Hindlimb muscle (tissue), 1 donor: ENCODE data around the gene SLC10A3. TPM values are rescaled to one million over a fixed set of nuclear protein-coding genes. Genes with fewer than 3 reads are reported as not detected.

Source experiments
- DNase-seq: peaks from one replicate; pipeline ENCODE4 v3.0.0-alpha.2; 2013
- polyA plus RNA-seq: library from polyadenylated mRNA; unstranded; fragments of 120-200 nt; gene quantifications from one replicate; pipeline ENCODE4 v1.2.1, GENCODE V29; 2013; ENCODE audit not compliant: insufficient read length

The SLC10A3 gene
- polyA plus RNA-seq, 1 donor, result 12.2 TPM

DNA sequence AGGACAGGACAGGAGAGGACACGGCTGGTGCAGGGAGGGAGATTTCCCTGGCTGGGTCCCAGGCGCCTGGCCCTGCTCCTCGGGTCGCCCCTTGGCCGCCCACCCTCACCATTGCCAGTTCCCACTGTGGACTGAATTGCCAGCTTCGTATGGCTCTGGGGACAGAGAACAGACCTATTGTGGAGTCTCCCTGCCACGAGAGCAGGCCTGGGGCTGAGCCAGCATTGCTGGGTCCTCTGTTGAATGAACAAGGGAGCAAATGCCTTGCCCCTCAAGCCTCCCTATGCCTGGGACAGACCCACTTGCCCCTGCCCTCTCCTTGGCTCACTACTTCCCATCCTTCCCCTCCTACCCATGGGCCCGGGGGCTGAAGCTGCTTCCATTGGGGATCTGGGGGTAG lies 28.0 kb downstream of the SLC10A3 start:
- no peak for DNase-seq

DNA sequence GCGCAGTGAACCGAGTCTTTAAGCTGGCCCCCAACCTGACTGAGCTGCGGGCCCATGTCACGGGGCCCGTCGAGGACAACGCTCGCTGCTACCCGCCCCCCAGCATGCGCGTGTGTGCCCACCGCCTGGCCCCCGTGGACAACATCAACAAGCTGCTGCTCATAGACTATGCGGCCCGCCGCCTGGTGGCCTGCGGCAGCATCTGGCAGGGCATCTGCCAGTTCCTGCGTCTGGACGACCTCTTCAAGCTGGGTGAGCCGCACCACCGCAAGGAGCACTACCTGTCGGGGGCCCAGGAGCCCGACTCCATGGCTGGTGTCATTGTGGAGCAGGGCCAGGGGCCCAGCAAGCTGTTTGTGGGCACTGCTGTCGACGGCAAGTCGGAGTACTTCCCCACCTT lies 30.1 kb downstream of the SLC10A3 start:
- no peak for DNase-seq

DNA sequence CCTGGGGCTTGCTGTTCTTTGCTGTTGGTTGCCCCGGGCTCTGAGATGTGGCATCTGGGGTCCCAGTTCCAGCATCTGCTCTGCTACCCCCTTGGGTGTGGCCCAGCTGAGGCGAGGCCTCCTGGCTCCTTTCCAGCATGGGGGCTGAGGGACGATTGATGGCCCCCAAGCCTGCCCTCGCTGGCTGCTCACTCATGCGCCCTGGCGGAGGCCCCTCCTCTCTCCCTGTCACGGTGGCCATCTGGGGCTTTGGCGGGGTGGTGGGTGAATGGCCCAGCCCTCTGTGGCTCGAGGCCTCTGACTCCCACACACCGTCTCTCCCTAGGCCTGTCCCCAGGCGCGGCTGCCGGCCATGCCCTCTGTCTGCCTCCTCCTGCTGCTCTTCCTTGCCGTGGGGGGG lies 30.6 kb downstream of the SLC10A3 start:
- DNase-seq, result no peak

DNA sequence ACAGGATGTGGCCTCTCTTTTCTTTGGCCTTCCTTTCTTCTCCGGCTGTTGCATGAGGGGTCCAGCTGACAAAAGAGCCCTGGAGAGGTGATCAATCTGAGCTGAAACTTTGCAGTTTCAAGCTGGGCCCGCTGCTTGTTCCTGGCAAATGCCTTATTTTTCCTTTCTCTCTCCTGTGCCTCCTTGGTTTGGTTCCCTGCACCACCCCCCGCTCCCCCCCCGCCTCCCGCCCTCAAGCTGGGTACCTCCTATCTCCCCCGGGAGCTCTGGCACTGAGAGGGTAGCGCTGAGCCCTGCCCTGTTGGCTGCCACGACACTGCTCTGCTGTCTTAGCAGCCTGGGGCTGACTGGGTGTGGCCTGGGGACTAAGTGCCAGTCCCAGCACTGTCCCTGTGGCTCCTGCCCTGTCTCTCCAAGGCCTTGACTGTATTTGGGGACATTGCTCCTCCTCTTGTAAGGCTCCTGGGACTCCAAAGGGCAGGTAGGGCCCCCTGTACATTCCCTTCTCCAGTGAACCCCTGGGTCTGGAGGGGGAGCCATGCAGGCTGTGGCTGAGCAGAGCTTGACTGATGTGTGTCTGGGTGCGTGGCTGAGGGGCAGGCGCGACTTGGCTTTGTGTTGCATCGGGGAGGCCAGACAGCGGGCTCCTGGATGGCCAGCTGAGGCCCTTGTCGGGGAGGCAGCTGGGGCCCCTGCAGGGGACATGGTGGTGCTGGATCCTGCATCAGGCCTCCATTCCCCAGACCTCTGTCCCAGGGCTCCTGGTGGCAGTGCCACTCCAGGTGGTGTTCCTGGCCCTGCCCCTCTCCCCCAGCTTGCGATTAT lies 31.3 kb downstream of the SLC10A3 start:
- no peak for DNase-seq

DNA sequence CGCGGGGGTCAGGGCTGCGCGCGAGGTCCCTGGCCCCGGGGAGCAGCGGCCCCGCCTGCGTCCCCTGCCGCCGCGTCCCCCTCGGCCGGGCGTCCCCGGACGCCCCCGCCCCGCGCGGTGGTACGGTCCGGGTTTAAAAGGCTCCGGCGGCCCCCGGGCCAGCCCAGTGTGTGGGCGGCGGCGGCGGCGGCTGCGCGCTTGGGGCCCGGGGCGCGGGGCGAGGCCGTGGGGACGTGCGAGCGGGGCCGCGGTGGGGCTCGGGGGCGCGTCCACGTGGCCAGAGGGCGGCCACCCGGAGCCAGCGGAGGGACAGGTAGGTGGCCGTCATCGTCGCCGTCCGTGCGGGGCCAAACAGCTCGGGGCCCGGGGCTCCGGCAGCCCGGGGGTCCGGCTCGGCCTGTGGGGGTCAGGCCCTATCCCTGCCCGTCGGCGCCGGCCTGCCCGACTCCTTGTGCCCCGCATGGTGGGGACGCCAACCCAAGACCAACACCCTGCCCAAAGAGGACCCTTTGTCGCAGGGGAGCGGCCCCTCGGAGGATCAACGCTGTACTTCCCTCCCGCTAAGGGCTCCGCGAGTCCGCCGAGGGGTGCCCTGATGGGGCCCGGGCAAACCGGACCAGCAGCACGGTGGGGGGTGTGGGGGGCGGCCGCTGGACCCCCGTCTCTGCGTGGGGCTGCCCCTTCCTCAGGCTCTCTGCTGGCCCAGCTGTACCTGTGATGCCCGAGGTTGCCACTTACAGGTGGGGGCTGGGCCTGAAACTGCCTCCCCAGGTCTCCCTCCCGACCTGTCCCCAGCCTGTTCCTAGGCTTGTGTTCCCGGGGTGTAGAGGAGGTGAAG lies 32.1 kb downstream of the SLC10A3 start, which contains the start of gene PLXNA3:
TSS of gene PLXNA3 (plus strand) at position 166 of the 838 bp plus-strand sequence. CDS start 1,903 bp downstream, outside the sequence.
- DNase-seq, result peak; percentile 45

DNA sequence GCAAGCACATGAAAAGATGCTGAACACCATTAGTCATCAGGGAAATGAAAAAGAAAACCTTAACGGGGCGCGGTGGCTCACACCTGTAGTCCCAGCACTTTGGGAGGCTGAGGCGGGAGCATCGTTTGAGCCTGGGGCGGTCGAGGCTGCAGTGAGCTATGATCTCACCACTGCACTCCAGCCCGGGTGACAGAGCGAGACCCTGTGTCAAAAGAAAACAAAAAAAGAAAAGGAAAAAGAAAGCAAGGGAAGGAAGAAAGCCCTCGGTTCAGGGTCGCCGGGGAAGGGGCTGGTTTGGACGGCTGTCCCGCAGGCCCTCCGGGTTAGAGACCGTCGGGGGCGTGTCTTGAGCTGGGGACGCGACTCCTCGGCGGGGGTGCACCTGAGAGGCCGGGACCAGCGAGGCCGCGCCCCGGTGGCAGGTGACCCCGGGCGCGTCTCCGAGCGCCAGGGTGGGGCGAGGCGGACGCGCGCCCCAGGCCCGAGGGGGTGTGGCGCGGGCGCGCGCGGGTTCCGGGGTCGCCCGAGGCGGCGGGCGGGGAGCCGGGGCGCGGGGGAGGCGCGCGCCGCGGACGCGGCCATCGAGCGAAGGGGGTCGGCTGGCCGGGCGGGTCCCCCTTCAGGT lies 32.8 kb downstream of the SLC10A3 start:
- DNase-seq, result no peak

DNA sequence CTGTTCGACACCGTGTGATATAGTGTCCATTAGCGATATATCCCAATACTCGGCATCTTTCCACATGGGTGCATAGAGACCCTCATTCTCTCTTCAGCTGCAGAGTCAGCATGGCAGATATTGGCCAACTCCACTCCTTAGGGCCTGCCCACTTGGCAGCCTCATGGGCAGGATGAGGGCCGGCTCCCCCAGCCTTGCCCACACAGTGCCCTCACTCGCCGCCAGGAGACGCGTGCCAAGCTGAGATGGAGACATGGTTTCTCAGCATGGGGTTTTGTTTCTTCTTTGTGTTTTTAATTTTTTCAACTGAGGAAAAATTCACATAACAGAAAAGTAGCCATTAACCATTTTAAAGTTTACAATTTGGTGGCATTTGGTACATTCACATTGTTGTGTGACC lies 37.6 kb downstream of the SLC10A3 start:
- DNase-seq, result no peak

DNA sequence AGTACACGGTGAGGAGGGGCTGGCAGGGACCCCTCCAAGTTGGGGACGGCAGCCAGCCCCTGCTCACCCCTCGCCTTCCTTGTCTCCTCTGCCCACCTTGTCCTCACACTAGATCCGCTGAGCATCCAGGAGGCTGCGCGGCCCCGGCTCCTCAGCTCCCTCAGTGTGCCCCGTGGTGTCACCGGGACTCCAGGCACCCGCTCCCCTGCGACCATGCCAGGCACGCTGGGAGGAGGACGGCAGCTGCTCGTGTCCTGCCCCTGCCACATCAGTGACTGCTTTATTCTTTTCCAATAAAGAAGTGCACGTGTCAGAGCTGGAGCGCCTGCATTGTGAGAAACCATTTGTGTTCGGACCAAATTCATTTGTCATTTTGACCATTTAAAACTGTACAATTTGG lies 40.1 kb downstream of the SLC10A3 start:
- no peak for DNase-seq

DNA sequence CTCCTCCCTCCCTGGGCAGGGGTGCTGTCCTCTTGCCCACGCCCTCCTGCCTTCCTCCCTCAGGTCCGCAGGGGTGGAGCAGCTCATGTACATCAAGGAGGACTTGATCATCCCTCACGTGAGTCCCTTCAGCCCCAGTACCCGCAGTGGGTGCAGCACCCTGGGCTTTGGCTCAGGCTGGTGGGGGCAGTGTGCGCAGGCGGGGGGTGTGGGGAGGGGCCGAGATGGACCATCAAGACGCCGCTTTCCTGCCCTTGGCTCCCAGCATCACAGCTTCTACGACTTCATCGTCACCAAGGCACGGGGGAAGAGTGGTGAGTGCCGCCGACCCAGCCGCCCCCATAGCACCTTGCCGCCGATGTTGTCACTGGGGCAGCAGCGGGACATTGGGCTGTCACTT lies 40.8 kb downstream of the SLC10A3 start:
- DNase-seq, result no peak

DNA sequence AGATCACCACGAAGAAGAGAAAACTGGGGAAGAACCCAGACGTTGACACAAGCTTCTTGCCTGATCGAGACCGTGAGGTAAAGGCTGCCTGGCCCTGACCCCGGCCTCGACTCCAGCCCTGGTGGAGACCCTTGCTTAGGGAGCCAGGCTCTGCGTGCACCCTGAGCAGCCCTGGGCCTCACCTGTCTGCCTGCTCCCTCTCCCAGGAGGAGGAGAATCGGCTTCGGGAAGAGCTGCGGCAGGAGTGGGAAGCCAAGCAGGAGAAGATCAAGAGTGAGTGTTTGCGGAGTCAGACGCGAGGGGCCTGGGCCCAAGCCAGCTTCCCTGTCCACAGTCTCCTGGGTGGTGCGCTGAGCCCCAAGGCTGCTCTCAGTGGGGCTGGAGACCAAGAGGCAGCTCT lies 41.9 kb downstream of the SLC10A3 start:
- no peak for DNase-seq

DNA sequence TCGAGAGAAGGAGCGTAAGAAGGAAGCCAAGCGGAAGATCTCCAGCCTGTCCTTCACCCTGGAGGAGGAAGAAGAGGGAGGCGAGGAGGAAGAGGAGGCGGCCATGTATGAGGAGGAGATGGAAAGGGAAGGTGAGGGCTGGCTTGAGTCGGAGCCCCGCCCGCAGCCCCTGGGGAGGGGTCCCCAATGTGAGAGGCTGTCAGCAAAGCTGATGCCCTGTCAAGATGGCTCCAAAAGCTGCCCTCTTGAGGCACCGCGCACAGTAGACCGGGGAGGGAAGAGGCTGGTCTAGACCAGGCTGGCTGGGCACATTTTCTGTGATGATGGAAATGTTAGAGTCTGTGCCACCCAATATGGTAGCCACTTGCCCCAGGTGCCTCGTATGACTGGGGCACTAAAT lies 44.0 kb downstream of the SLC10A3 start:
- no peak for DNase-seq

DNA sequence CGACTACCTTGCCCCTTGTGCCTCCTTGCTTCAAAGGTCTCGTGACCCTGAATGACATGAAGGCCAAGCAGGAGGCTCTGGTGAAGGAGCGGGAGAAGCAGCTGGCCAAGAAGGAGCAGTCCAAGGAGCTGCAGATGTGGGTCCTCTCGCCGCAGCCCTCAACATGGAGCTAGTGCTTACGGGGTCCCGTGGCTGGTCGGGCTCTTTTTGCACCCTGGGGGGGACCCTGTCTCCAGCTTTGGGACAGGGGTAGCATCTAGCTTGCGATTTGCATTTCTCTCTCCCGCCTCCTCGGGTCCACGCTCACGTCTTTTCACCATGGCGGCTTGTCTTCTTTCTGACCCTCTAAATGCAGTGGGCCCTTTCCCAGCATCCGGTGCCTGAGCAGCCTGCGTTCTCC lies 44.7 kb downstream of the SLC10A3 start:
- no peak for DNase-seq

DNA sequence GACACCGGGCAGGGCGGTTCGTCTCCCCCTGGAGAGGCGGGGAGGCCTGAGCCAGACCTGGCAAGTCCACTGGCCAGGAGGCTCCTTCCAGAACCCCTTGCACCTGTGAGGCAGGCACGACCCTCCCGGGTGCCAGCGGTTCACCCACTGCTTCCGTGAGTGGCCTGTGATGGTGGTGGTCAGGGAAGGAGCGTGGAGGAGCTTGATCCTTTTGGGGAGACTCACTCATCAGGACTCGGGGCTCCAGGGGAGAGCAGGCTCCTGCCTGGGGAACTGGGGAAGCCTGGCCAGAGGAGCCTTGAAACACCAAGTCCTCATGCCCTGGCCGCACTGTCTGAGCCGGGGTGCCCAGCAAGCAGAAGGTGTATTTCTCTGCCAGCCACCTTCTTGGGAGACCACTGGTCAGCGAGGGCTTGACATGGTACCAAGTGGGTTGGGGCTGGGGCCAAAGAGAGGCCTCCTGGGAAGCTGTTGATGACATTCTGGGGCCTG lies 45.6 kb downstream of the SLC10A3 start:
- no peak for DNase-seq

DNA sequence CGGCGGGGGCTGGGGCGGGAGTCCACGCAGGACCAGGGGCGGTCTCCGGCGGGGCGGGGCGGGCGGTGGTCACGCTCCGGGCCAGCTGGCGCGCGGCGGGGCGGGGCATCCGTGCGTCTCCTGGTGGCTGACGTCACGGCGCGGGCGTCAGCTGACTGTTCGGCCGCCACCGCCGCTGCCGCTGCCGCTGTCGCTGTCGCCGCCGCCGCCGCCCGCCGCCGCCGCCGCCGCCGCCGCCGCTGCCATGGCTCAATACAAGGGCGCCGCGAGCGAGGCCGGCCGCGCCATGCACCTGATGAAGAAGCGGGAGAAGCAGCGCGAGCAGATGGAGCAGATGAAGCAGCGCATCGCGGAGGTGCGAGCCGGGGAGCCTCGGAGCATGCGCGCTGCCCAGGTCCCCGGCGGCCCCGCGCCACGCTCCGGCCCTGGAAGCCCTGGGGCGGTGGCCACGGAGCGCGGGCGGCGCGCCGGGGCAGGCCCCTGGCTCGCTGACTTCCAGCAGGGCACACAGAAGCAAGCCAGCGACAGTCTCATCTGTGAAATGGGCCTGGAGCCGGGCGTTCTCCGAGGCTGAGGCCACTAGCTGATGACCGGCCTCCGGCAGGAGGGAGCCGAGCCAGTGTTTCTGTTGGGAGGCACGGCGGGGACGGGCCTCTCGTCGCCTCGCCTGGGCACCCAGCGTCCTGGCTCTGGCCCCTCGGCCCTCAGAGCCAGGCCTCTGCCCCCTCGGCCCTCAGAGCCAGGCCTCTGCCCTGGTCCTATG lies 46.3 kb downstream of the SLC10A3 start, which contains the start of gene FAM50A:
TSS of gene FAM50A (plus strand) at position 150 of the 763 bp plus-strand sequence. CDS start at position 245, 95 bp downstream.
- peak; percentile 76 for DNase-seq

DNA sequence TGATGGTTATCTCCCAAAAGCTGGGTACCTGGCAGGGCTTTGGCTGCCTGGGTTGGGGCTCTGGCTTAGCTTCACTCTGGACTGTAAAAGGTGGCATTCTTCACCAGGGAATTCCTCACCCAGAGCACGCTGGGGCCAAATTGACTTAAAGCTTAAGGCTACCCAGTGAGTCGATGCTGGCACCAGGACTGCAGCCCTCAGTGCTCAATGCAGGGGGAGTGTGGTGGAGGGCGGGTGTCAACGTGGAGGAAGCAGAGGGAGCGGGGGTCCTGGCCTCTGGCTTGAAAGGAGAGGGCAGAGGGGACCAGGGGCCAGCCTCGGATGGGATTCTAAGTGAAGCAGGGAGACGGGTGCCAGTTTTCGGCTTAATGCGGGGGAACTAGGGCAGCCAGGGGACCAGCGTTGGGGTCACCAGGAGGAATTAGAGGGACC lies 46.9 kb downstream of the SLC10A3 start:
- no peak for DNase-seq

DNA sequence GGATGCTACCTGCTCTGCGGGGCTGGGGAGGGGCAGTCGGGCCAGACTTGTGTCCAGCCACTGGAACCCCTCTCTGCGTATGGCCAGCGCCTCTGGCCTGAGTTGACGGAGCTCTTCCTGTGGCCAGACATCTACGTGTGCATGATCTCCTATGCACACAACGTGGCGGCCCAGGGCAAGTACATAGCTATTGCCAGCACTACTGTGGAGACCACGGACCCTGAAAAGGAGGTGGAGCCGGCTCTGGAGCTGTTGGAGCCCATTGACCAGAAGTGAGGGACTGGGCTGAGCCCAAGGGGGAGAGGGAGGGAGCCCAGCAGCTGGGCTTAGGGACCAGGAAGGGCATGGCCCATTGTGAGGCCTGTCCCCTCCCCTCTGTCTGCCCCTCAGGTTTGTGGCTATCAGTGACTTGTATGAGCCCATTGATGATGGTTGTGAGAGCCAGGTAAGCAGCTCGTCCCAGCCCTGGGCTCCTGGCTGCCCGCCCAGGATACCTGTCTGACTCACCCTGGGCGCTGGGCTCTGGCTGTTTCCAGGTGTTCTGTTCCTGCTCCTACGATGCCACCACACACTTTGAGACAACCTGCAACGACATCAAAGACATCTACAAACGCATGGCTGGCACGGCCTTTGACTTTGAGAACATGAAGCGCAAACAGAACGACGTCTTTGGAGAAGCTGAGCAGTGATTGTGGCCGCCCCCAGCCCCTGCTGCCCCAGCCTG lies 48.3 kb downstream of the SLC10A3 start:
- no peak for DNase-seq

DNA sequence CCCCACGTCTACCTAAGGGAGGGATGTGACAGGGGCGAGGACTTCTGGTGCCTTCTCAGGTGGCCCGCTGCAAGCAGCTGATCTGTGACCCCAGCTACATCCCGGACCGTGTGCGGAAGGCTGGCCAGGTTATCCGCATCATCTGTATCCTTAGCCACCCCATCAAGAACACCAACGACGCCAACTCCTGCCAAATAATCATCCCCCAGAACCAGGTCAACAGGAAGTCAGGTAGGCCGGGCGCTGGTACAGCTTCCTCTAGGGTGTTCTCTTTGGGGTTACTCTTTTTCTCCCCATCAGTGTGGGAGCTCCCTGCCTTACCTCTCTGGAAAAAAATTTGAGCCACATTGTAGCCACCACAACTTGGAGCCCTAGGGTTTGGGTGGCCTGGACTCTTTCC lies 48.9 kb downstream of the SLC10A3 start:
- DNase-seq, result no peak

DNA sequence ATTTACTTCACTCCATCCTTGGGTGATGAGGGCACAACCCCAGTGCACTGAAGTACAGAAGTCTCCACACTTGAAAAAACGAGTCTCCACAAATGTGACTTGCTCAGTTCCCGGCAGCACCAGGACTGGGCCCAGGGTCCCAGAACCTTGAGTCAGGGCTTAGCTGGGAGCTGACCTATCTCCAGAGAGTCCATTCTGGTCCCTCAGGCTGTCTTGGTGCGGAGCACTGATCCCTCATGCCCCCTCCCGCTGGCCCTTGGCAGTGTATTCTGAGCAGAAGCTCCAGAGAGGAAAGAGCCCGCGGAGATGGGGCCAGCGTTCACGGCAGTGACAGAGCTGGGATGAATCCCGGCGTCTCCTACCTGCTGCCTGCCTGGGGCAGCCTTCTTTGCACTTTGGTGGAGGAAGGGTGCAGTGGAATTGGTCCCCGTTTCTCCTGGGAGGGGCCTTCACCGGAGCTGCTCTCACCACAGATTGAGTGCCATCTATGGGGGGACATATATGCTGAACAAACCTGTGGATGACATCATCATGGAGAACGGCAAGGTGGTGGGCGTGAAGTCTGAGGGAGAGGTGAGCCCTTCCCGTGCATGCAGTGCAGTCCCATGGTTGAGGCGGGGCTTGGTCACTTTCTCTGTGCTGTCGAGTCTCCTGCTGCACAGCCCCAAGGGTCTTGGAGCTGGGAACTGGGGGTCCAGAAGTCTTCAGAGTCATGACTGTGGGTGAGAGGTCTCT lies 49.6 kb downstream of the SLC10A3 start:
- no peak for DNase-seq

DNA sequence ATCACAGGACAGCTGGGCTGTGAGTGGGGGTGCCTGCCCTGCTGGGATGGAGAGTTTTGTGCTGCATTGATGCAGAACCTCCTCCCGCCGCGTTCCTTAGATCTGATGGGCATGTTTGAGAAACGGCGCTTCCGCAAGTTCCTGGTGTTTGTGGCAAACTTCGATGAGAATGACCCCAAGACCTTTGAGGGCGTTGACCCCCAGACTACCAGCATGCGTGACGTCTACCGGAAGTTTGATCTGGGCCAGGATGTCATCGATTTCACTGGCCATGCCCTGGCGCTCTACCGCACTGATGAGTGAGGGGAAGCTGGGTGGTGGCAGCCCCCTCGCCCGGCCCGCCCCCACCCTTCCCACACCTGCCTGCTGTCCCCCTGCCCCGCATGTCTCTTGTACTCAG lies 50.6 kb downstream of the SLC10A3 start:
- DNase-seq, result no peak
